Astrocyte (in vitro differentiated cells and primary cell): ENCODE results near the gene VHLL. TPM values are rescaled to one million over a fixed set of nuclear protein-coding genes. Genes with fewer than 3 reads are reported as not detected.

ENCODE experiments used
- DNase-seq: peaks from one replicate; pipeline ENCODE4 v3.0.0-alpha.2; 2010; ENCODE audit warnings: low read depth
- FAIRE-seq: peaks from 2 replicates; lab custom pipeline; 2011; peaks lifted over from hg19 to GRCh38; lab: Jason Lieb, UNC
- H2AFZ ChIP-seq: 2 replicates; pipeline ENCODE4 v1.6.0; 2012; ENCODE audit warnings: low read depth, low read length, inconsistent platforms
- H3K27ac ChIP-seq: 2 replicates; pipeline ENCODE4 v1.5.1; 2011; ENCODE audit warnings: low read depth, low read length, inconsistent platforms
- H3K27me3 ChIP-seq: 2 replicates; pipeline ENCODE4 v1.6.0; 2011; ENCODE audit warnings: low read length, inconsistent platforms; ENCODE audit not compliant: insufficient read depth
- H3K36me3 ChIP-seq: 2 replicates; pipeline ENCODE4 v1.5.1; 2011; ENCODE audit warnings: low read length, inconsistent platforms; ENCODE audit not compliant: insufficient read depth
- H3K4me1 ChIP-seq: 2 replicates; pipeline ENCODE4 v1.5.1; 2011; ENCODE audit warnings: low read length, inconsistent platforms; ENCODE audit not compliant: insufficient read depth
- H3K4me2 ChIP-seq: 2 replicates; pipeline ENCODE4 v1.6.0; 2012; ENCODE audit warnings: low read length, inconsistent platforms
- H3K4me3 ChIP-seq: 2 replicates; pipeline ENCODE4 v1.5.1; 2011; ENCODE audit warnings: low read depth, mild to moderate bottlenecking, low read length, inconsistent platforms; ENCODE audit not compliant: insufficient read depth
- H3K79me2 ChIP-seq: 2 replicates; pipeline ENCODE4 v1.6.0; 2012; ENCODE audit warnings: mild to moderate bottlenecking, low read length, inconsistent platforms; ENCODE audit not compliant: insufficient read depth
- H3K9ac ChIP-seq: 2 replicates; pipeline ENCODE4 v1.6.0; 2012; ENCODE audit warnings: mild to moderate bottlenecking, low read length, inconsistent platforms
- H3K9me3 ChIP-seq: 2 replicates; pipeline ENCODE4 v1.5.1; 2012; ENCODE audit warnings: low read depth, mild to moderate bottlenecking, low read length, inconsistent platforms; ENCODE audit not compliant: insufficient read depth
- H4K20me1 ChIP-seq: 2 replicates; pipeline ENCODE4 v1.6.0; 2012; ENCODE audit warnings: low read length, inconsistent platforms; ENCODE audit not compliant: insufficient read depth
- H3K27ac Mint-ChIP-seq: one replicate; pipeline ENCODE4 v1.8.0; 2021; ENCODE audit warnings: mild to moderate bottlenecking, mixed read lengths; ENCODE audit not compliant: unreplicated experiment
- H3K27me3 Mint-ChIP-seq: one replicate; pipeline ENCODE4 v1.8.0; 2021; ENCODE audit warnings: low read depth, mixed read lengths; ENCODE audit not compliant: unreplicated experiment
- H3K36me3 Mint-ChIP-seq: one replicate; pipeline ENCODE4 v1.8.0; 2021; ENCODE audit warnings: low read depth, mixed read lengths; ENCODE audit not compliant: unreplicated experiment
- H3K4me1 Mint-ChIP-seq: one replicate; pipeline ENCODE4 v1.8.0; 2021; ENCODE audit warnings: low read depth, mixed read lengths; ENCODE audit not compliant: unreplicated experiment
- H3K4me3 Mint-ChIP-seq: one replicate; pipeline ENCODE4 v1.8.0; 2021; ENCODE audit warnings: mild to moderate bottlenecking, moderate library complexity, mixed read lengths; ENCODE audit not compliant: unreplicated experiment
- H3K9me3 Mint-ChIP-seq: one replicate; pipeline ENCODE4 v1.8.0; 2021; ENCODE audit warnings: mild to moderate bottlenecking, mixed read lengths; ENCODE audit not compliant: unreplicated experiment
- CTCF ChIP-seq: IDR thresholded peaks from 2 replicates; pipeline ENCODE4 v1.5.1; 2011; ENCODE audit warnings: low read depth, mild to moderate bottlenecking, inconsistent platforms, low read length, moderate library complexity; ENCODE audit not compliant: insufficient read depth
- EZH2 ChIP-seq: IDR thresholded peaks from 2 replicates; pipeline ENCODE4 v1.6.1; 2012; ENCODE audit warnings: mild to moderate bottlenecking, low read length, inconsistent platforms; ENCODE audit not compliant: insufficient read depth
- total RNA-seq: library from RNA; stranded (reverse); gene quantifications from 2 replicates; pipeline ENCODE4 v1.2.1, GENCODE V29; 2021

The VHLL gene
- total RNA-seq, 1 donor from 2014 or later, result 0.34 TPM

DNA sequence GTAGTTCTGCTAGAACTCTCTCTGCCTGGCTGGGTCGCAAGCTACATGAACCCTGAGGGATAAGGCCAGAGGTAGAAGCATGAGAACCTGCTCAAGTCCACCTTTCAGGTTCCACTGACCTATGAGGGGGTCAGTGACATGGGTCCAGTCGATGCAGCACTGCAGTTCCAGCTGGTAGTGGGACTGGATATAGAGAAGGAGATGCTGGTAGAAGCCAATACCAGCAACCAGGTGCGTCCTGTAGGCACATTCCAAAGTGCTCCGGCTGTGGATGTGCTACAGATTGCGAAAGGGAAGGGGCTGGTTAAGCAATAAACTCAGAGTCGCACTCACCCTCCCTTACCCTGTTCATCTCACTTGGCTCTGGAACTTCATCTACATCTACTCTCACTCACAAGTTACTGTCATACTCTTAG is 22.1 kb downstream of the VHLL start:
- Histone ChIP-seq H3K4me3 (no peak overlapping the region), H3K27ac (no peak overlapping the region), H3K9ac (no peak overlapping the region), H2AFZ (no peak overlapping the region), H3K9me3 (no peaks in the 10 kb centered on the region), H3K36me3 (peaks cover 56% of the 10 kb centered on the region), H3K27me3 (no peaks in the 10 kb centered on the region), H4K20me1 (peaks cover 51% of the 10 kb centered on the region), H3K4me1 (peaks cover 10% of the 10 kb centered on the region), H3K4me2 (no peak overlapping the region), H3K79me2 (peaks cover 53% of the 10 kb centered on the region)
- no peaks in the 10 kb centered on the region for H3K27me3 Mint-ChIP-seq
- H3K9me3 Mint-ChIP-seq, result no peaks in the 10 kb centered on the region
- FAIRE-seq (no peak), DNase-seq (no peak)
- TF ChIP-seq CTCF, result no peak
- TF ChIP-seq EZH2, result no peak
- peaks cover 8% of the 10 kb centered on the region for H3K4me1 Mint-ChIP-seq
- H3K36me3 Mint-ChIP-seq, result peaks cover 32% of the 10 kb centered on the region
- H3K4me3 Mint-ChIP-seq, result no peak overlapping the region
- no peak overlapping the region for H3K27ac Mint-ChIP-seq

DNA sequence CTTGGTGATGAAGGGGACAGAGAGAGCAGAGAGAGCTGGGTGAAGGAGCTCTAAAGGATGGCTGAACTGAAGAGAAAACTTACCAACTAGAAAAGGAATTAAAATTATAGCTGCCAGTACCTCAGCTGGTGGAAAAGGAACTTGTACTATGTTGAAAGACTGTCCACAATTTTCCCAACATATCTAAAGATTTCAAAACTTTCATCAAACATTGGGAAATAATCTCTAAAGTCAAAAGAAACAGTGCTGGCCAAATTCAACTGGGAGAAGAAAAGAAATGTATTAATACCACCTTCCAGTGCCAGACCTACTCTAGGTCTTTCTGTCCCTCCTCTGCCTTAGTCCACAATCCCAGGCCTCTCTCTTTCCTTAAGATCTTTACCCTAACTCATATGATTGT is 22.6 kb downstream of the VHLL start:
- H3K36me3 Mint-ChIP-seq, result peaks cover 32% of the 10 kb centered on the region
- no peaks in the 10 kb centered on the region for H3K27me3 Mint-ChIP-seq
- no peak overlapping the region for H3K27ac Mint-ChIP-seq
- Histone ChIP-seq H3K9me3 (no peaks in the 10 kb centered on the region), H3K4me3 (no peak overlapping the region), H4K20me1 (peaks cover 47% of the 10 kb centered on the region), H2AFZ (no peak overlapping the region), H3K36me3 (peaks cover 59% of the 10 kb centered on the region), H3K4me1 (peaks cover 6% of the 10 kb centered on the region), H3K27ac (no peak overlapping the region), H3K9ac (no peak overlapping the region), H3K79me2 (peaks cover 49% of the 10 kb centered on the region), H3K4me2 (no peak overlapping the region), H3K27me3 (no peaks in the 10 kb centered on the region)
- H3K9me3 Mint-ChIP-seq, result no peaks in the 10 kb centered on the region
- no peak overlapping the region for H3K4me3 Mint-ChIP-seq
- no peak for FAIRE-seq
- TF ChIP-seq CTCF (no peak), EZH2 (no peak)
- DNase-seq, result no peak
- H3K4me1 Mint-ChIP-seq, result peaks cover 7% of the 10 kb centered on the region

DNA sequence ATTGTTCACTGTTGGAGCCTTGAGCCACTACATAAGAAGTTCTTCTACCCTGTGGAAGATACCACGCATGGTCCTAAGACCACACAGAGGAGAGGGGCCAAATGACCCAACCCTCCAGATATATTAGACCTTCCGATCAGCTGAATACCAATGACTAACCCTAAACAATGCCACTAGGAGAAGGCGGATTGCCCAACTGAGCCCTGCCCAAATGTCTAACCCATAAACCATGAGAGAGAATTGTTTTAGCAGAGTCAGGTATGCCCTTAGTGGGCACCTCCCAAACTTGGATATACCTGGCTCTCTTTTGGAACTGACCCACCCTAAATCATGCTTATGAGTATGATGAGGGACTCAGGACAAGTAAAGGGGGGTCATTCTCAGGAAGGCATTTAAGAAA is 28.8 kb downstream of the VHLL start:
- H3K27ac Mint-ChIP-seq, result no peak overlapping the region
- peaks cover 6% of the 10 kb centered on the region for H3K4me1 Mint-ChIP-seq
- DNase-seq (no peak), FAIRE-seq (no peak)
- H3K4me3 Mint-ChIP-seq, result no peak overlapping the region
- Histone ChIP-seq H3K27ac (no peak overlapping the region), H3K79me2 (peaks cover 15% of the 10 kb centered on the region), H2AFZ (no peak overlapping the region), H3K9ac (no peak overlapping the region), H3K4me1 (peaks cover 4% of the 10 kb centered on the region), H3K4me3 (no peak overlapping the region), H3K9me3 (no peaks in the 10 kb centered on the region), H3K36me3 (peaks cover 67% of the 10 kb centered on the region), H3K4me2 (no peak overlapping the region), H4K20me1 (peaks cover 45% of the 10 kb centered on the region), H3K27me3 (no peaks in the 10 kb centered on the region)
- H3K36me3 Mint-ChIP-seq, result peaks cover 45% of the 10 kb centered on the region
- TF ChIP-seq EZH2 (no peak), CTCF (no peak)
- H3K27me3 Mint-ChIP-seq, result no peaks in the 10 kb centered on the region
- H3K9me3 Mint-ChIP-seq, result no peaks in the 10 kb centered on the region
